Measurements from ENCODE around the gene NKTR. TPM values are rescaled to one million over a fixed set of nuclear protein-coding genes. Genes with fewer than 3 reads are reported as not detected.
A peak's percentile ranks its signal among the peaks of the same experiment; 100 is the strongest.

NKTR gene
- polyA plus RNA-seq, 3 donors = 83.8 to 203 (median 98.7) TPM

- no peak for DNase-seq (ENCODE audit: extremely low read depth in 1 of 11, low read depth in 9 of 11, low spot score in 4 of 11)
Observed at GRCh38 chr3:42637001-42637400, 36.5 kb downstream of the NKTR start.

- DNase-seq (ENCODE audit: extremely low read depth in 1 of 11, low read depth in 9 of 11, low spot score in 4 of 11) = no peak
Observed at GRCh38 chr3:42638339-42638842, 37.9 kb downstream of the NKTR start.

DNA sequence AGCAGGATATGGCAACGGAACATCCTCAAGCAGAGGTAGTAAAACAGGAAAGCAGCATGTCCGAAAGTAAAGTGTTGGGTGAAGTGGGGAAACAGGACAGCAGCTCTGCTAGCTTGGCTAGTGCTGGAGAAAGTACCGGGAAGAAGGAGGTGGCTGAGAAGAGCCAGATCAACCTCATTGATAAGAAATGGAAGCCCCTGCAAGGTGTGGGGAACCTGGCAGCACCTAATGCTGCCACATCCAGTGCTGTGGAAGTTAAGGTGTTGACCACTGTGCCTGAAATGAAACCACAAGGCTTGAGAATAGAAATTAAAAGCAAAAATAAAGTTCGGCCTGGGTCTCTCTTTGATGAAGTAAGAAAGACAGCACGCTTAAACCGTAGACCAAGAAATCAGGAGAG, 38.7 kb downstream of the NKTR start:
- no peak for DNase-seq (ENCODE audit: extremely low read depth in 1 of 11, low read depth in 9 of 11, low spot score in 4 of 11)

GRCh38 chr3:42640129-42640528, 39.6 kb downstream of the NKTR start:
- no peak for DNase-seq (ENCODE audit: extremely low read depth in 1 of 11, low read depth in 9 of 11, low spot score in 4 of 11)

GRCh38 chr3:42640771-42641370, 40.4 kb downstream of the NKTR start:
- DNase-seq (ENCODE audit: extremely low read depth in 1 of 11, low read depth in 9 of 11, low spot score in 4 of 11) = no peak

DNA sequence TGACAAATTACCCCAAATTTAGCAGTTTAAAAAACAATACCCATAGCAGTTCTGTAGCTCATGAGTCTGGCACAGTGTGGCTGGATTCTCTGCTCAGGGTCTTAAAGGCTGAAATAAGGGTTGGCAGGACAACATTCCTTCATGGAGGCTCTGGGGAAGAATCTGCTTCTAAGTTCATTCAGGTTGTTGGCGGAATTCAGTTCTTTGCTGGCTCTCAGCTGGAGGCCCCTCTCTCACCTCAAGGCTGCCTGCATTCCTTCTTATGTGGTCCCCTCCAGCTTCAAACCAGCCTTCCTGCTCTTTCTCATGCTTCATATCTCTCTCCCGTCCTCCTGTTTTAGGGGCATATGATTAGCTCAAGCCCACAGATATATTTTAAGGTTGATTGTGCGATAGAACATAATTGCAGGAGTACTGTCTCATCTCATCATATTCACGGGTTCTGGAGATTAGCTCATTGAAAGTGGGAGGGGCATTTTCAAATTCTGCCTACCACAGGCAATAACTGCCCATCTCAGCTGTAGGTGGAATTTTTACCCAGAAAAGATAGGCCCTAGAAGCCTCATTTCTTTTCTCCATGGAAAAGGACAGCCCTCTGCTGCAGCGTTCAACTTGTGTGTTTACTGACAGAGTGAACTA, 47.5 kb downstream of the NKTR start:
- DNase-seq (ENCODE audit: extremely low read depth in 1 of 11, low read depth in 9 of 11, low spot score in 4 of 11) = no peak

- no peak for DNase-seq (ENCODE audit: extremely low read depth in 1 of 11, low read depth in 9 of 11, low spot score in 4 of 11)
Observed at GRCh38 chr3:42649006-42649405, 48.5 kb downstream of the NKTR start.

DNA sequence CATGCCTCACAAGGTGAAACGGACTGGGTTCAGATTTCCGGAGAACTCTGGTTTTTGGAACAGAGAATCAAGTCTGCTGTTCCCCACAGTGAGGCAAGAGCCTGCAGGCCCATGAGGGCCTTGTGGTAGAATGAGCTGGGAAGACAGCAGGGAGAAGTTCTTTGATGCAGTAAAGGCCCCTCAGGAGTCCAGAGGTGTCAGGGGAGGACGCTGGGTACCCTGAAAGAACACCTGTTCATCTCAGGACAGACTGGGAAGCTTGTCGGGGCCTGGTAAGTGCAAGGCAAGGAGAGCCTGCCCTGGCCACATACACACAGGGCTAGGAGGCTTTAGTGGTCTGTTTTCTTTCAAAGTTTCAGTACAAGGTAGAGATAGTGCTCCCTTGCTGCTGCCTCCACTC, 49.3 kb downstream of the NKTR start:
- no peak for DNase-seq (ENCODE audit: extremely low read depth in 1 of 11, low read depth in 9 of 11, low spot score in 4 of 11)

GRCh38 chr3:42651248-42652091, 51.0 kb downstream of the NKTR start:
- no peak for DNase-seq (ENCODE audit: extremely low read depth in 1 of 11, low read depth in 9 of 11, low spot score in 4 of 11)

- no peak for DNase-seq (ENCODE audit: extremely low read depth in 1 of 11, low read depth in 9 of 11, low spot score in 4 of 11)
Observed at GRCh38 chr3:42652251-42652610, 51.7 kb downstream of the NKTR start.

GRCh38 chr3:42652611-42653302, 52.3 kb downstream of the NKTR start:
- no peak for DNase-seq (ENCODE audit: extremely low read depth in 1 of 11, low read depth in 9 of 11, low spot score in 4 of 11)

GRCh38 chr3:42653303-42653559, 52.7 kb downstream of the NKTR start:
- DNase-seq (ENCODE audit: extremely low read depth in 1 of 11, low read depth in 9 of 11, low spot score in 4 of 11) = no peak

GRCh38 chr3:42653560-42654330, 53.3 kb downstream of the NKTR start, which contains the start of gene ZBTB47:
TSS of gene ZBTB47 (plus strand) at chr3:42653697. CDS start at chr3:42658356, 4,659 bp downstream.
- no peak for DNase-seq (ENCODE audit: extremely low read depth in 1 of 11, low read depth in 9 of 11, low spot score in 4 of 11)

GRCh38 chr3:42654331-42655201, 54.1 kb downstream of the NKTR start:
- DNase-seq (ENCODE audit: extremely low read depth in 1 of 11, low read depth in 9 of 11, low spot score in 4 of 11) = peak in 9 of 11 donors; percentile 31 to 65 (median 60)

- no peak for DNase-seq (ENCODE audit: extremely low read depth in 1 of 11, low read depth in 9 of 11, low spot score in 4 of 11)
Observed at GRCh38 chr3:42655331-42655888, 54.9 kb downstream of the NKTR start.

GRCh38 chr3:42655980-42656679, 55.6 kb downstream of the NKTR start:
- DNase-seq (ENCODE audit: extremely low read depth in 1 of 11, low read depth in 9 of 11, low spot score in 4 of 11) = no peak

Data from renal cortex interstitium (tissue), 11 donors.